IPS-20b (cell line): Measurements from ENCODE around the gene BCL2L15.
"Not testable (repeated sequence)": the region's sequence is repeated elsewhere in the genome, so short reads cannot be mapped to it uniquely, and the experiment has no call there.

Experiments used
- H3K27ac ChIP-seq: one replicate; pipeline ENCODE4 v1.5.1; 2013; ENCODE audit warnings: low read length
- H3K27me3 ChIP-seq: 2 replicates; pipeline ENCODE4 v1.6.1; 2013; ENCODE audit warnings: mild to moderate bottlenecking, low read length, inconsistent platforms; ENCODE audit not compliant: insufficient read depth
- H3K36me3 ChIP-seq: 2 replicates; pipeline ENCODE4 v1.6.1; 2013; ENCODE audit warnings: low read depth, mild to moderate bottlenecking, inconsistent platforms, low read length, moderate library complexity; ENCODE audit not compliant: insufficient read depth
- H3K4me1 ChIP-seq: 2 replicates; pipeline ENCODE4 v1.6.1; 2013; ENCODE audit warnings: mild to moderate bottlenecking, control low read depth, inconsistent platforms, low read length, moderate library complexity; ENCODE audit not compliant: insufficient read depth
- H3K4me3 ChIP-seq: 2 replicates; pipeline ENCODE4 v1.5.1; 2013; ENCODE audit warnings: mild to moderate bottlenecking, low read length, inconsistent platforms
- H3K9ac ChIP-seq: 2 replicates; pipeline ENCODE4 v1.6.1; 2013; ENCODE audit warnings: low read depth, mild to moderate bottlenecking, inconsistent platforms, low read length, moderate library complexity
- H3K9me3 ChIP-seq: 2 replicates; pipeline ENCODE4 v1.6.1; 2013; ENCODE audit warnings: mild to moderate bottlenecking, low read depth, low read length, inconsistent platforms; ENCODE audit not compliant: insufficient read depth

Gene BCL2L15

GRCh38 chr1:113859478-113860175 is 27.8 kb downstream of the BCL2L15 start:
- Histone ChIP-seq H3K9ac (no peak overlapping the region), H3K36me3 (no peaks in the 10 kb centered on the region), H3K9me3 (no peaks in the 10 kb centered on the region), H3K27me3 (no peaks in the 10 kb centered on the region), H3K4me1 (no peaks in the 10 kb centered on the region), H3K4me3 (no peak overlapping the region), H3K27ac (no peak overlapping the region)

DNA sequence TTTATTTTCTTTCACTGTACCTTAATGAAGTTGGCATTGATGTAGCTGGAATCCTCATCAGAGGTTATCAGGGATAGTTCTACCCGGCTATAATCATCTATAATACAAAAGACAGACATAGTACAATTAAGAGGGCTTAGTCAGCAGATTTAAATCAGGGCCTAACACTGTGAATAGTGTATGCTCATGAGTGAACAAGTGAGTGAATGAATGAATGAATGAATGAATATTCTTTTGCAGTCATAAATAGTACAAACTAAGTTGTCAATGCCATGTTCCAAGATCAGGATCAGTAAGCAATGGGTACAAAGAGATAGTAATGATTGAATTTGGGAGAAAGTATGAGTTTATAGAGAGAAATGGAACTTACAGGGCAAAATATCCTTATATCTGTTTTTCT is 28.4 kb downstream of the BCL2L15 start:
- no peak overlapping the region for H3K27ac ChIP-seq
- H3K4me1 ChIP-seq, result no peaks in the 10 kb centered on the region
- no peaks in the 10 kb centered on the region for H3K27me3 ChIP-seq
- no peaks in the 10 kb centered on the region for H3K36me3 ChIP-seq
- H3K9ac ChIP-seq, result no peak overlapping the region
- no peaks in the 10 kb centered on the region for H3K9me3 ChIP-seq
- H3K4me3 ChIP-seq, result no peak overlapping the region

- Histone ChIP-seq H3K27me3 (no peaks in the 10 kb centered on the region), H3K9me3 (no peaks in the 10 kb centered on the region), H3K4me3 (no peak overlapping the region), H3K9ac (no peak overlapping the region), H3K4me1 (no peaks in the 10 kb centered on the region), H3K36me3 (no peaks in the 10 kb centered on the region), H3K27ac (no peak overlapping the region)
These were observed 29.0 kb downstream of the BCL2L15 start for GRCh38 chr1:113858418-113858817.

- no peaks in the 10 kb centered on the region for H3K36me3 ChIP-seq
- no peak overlapping the region for H3K4me3 ChIP-seq
- no peak overlapping the region for H3K9ac ChIP-seq
- H3K27ac ChIP-seq, result no peak overlapping the region
- no peaks in the 10 kb centered on the region for H3K4me1 ChIP-seq
- H3K9me3 ChIP-seq, result no peaks in the 10 kb centered on the region
- H3K27me3 ChIP-seq, result no peaks in the 10 kb centered on the region
These were observed 29.6 kb downstream of the BCL2L15 start for GRCh38 chr1:113857776-113858175.

- H3K27ac ChIP-seq, result no peak overlapping the region
- H3K9me3 ChIP-seq, result no peaks in the 10 kb centered on the region
- H3K9ac ChIP-seq, result no peak overlapping the region
- no peak overlapping the region for H3K4me3 ChIP-seq
- no peaks in the 10 kb centered on the region for H3K27me3 ChIP-seq
- H3K4me1 ChIP-seq, result no peaks in the 10 kb centered on the region
- H3K36me3 ChIP-seq, result no peaks in the 10 kb centered on the region
These were observed 31.0 kb downstream of the BCL2L15 start for GRCh38 chr1:113856401-113856790.

- Histone ChIP-seq H3K27me3 (no peaks in the 10 kb centered on the region), H3K9ac (no peak overlapping the region), H3K9me3 (no peaks in the 10 kb centered on the region), H3K4me3 (no peak overlapping the region), H3K4me1 (no peaks in the 10 kb centered on the region), H3K36me3 (no peaks in the 10 kb centered on the region), H3K27ac (no peak overlapping the region)
These were observed 31.6 kb downstream of the BCL2L15 start for GRCh38 chr1:113855630-113856400.

- no peak overlapping the region for H3K27ac ChIP-seq
These were observed 33.1 kb downstream of the BCL2L15 start for GRCh38 chr1:113854234-113854633.

DNA sequence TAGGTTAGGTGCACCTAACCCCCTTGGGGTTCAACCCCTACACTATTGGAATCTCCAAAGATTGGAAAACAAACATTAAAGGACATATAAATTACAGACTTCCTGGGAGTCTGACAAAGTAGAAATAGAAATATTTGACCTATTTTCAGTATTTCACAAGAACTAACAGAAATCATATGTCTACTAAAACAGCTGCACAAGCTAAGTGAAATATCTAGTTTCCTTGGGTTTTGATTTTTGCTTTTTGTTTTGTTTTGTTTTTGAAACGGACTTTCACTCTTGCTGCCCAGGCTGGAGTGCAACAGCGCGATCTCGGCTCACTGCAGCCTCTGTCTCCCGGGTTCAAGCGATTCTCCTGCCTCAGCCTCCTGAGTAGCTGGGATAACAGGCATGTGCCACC is 34.7 kb downstream of the BCL2L15 start:
- not testable (repeated sequence) for H3K27me3 ChIP-seq, H3K4me1 ChIP-seq, H3K36me3 ChIP-seq, H3K9ac ChIP-seq, H3K27ac ChIP-seq, H3K9me3 ChIP-seq, H3K4me3 ChIP-seq

More at GRCh38 chr1:113854234-113854633, 33.1 kb downstream of the BCL2L15 start:
- H3K27me3 ChIP-seq, result no peaks in the 10 kb centered on the region
- H3K4me3 ChIP-seq, result no peak overlapping the region
- H3K9me3 ChIP-seq, result no peaks in the 10 kb centered on the region
- no peak overlapping the region for H3K9ac ChIP-seq
- H3K4me1 ChIP-seq, result no peaks in the 10 kb centered on the region
- H3K36me3 ChIP-seq, result no peaks in the 10 kb centered on the region

- H3K27ac ChIP-seq, result no peak overlapping the region
- no peaks in the 10 kb centered on the region for H3K36me3 ChIP-seq
- no peaks in the 10 kb centered on the region for H3K27me3 ChIP-seq
- H3K4me3 ChIP-seq, result no peak overlapping the region
- no peak overlapping the region for H3K9ac ChIP-seq
- no peaks in the 10 kb centered on the region for H3K4me1 ChIP-seq
- peaks cover 6% of the 10 kb centered on the region; the same call in 1 of the 2 replicates for H3K9me3 ChIP-seq
These were observed 37.1 kb downstream of the BCL2L15 start for GRCh38 chr1:113850127-113850796.

- H3K9me3 ChIP-seq, result peaks cover 6% of the 10 kb centered on the region; the same call in 1 of the 2 replicates
- no peaks in the 10 kb centered on the region for H3K27me3 ChIP-seq
- H3K4me1 ChIP-seq, result no peaks in the 10 kb centered on the region
- no peak overlapping the region for H3K27ac ChIP-seq
- H3K4me3 ChIP-seq, result no peak overlapping the region
- no peak overlapping the region for H3K9ac ChIP-seq
- no peaks in the 10 kb centered on the region for H3K36me3 ChIP-seq
These were observed 38.3 kb downstream of the BCL2L15 start for GRCh38 chr1:113849072-113849471.

GRCh38 chr1:113846391-113847035 is 40.9 kb downstream of the BCL2L15 start:
- Histone ChIP-seq H3K27me3 (no peaks in the 10 kb centered on the region), H3K4me1 (no peaks in the 10 kb centered on the region), H3K9ac (no peak overlapping the region), H3K9me3 (peaks cover 6% of the 10 kb centered on the region; the same call in 1 of the 2 replicates), H3K27ac (no peak overlapping the region), H3K4me3 (no peak overlapping the region), H3K36me3 (no peaks in the 10 kb centered on the region)
